Neural cell (in vitro differentiated cells): ENCODE results near the gene ACO2. TPM values are rescaled to one million over a fixed set of nuclear protein-coding genes. Genes with fewer than 3 reads are reported as not detected.

Experiments used
- H2AFZ ChIP-seq: fragments of 200-600, 300-800 bp; sonication (generic), shearing (Covaris generic); 2 replicates; pipeline ENCODE4 v1.6.0; 2014; ENCODE audit warnings: low read depth, mild to moderate bottlenecking, antibody characterized with exemption, low read length, moderate library complexity
- H3F3A ChIP-seq: fragments of 200-600 bp; shearing (Covaris generic); 2 replicates; pipeline ENCODE4 v1.6.1; 2016; ENCODE audit warnings: mild to moderate bottlenecking, moderate library complexity, mixed read lengths, antibody characterized with exemption, low read length; ENCODE audit not compliant: insufficient read depth, poor library complexity, severe bottlenecking
- H3K27ac ChIP-seq: fragments of 200-600, 300-800 bp; sonication (generic), shearing (Covaris generic); 2 replicates; pipeline ENCODE4 v1.5.1; 2014; ENCODE audit warnings: mild to moderate bottlenecking, low read length, moderate library complexity
- H3K27me3 ChIP-seq: fragments of 300-800, 200-600 bp; sonication (generic), shearing (Covaris generic); 2 replicates; pipeline ENCODE4 v1.6.0; 2014; ENCODE audit warnings: mild to moderate bottlenecking, low read depth, low read length, moderate library complexity; ENCODE audit not compliant: insufficient read depth
- H3K36me3 ChIP-seq: fragments of 300-800, 200-600 bp; sonication (generic), shearing (Covaris generic); 2 replicates; pipeline ENCODE4 v1.5.1; 2014; ENCODE audit warnings: mild to moderate bottlenecking, antibody characterized with exemption, low read length, moderate library complexity; ENCODE audit not compliant: insufficient read depth
- H3K4me2 ChIP-seq: fragments of 300-800, 200-600 bp; sonication (generic), shearing (Covaris generic); 2 replicates; pipeline ENCODE4 v1.6.0; 2014; ENCODE audit warnings: mild to moderate bottlenecking, low read length
- H3K4me3 ChIP-seq: fragments of 300-800, 200-600 bp; sonication (generic), shearing (Covaris generic); 2 replicates; pipeline ENCODE4 v1.5.1; 2014; ENCODE audit warnings: mild to moderate bottlenecking, low read length, moderate library complexity
- H3K79me2 ChIP-seq: fragments of 200-600 bp; shearing (Covaris generic); replicated peaks from 2 replicates; pipeline ENCODE4 v1.6.0; 2014; ENCODE audit warnings: mild to moderate bottlenecking, low read length, moderate library complexity; ENCODE audit not compliant: insufficient read depth
- H3K9ac ChIP-seq: fragments of 300-800, 200-600 bp; sonication (generic), shearing (Covaris generic); 2 replicates; pipeline ENCODE4 v1.6.1; 2016; ENCODE audit warnings: mild to moderate bottlenecking, low read length, mixed read lengths
- H3K9me2 ChIP-seq: fragments of 200-600 bp; shearing (Covaris generic); 2 replicates; pipeline ENCODE4 v1.6.1; 2016; ENCODE audit warnings: mild to moderate bottlenecking, low read length, mixed read lengths; ENCODE audit not compliant: insufficient read depth
- H3K9me3 ChIP-seq: fragments of 200-600, 300-800 bp; sonication (generic), shearing (Covaris generic); 2 replicates; pipeline ENCODE4 v1.6.1; 2016; ENCODE audit warnings: mild to moderate bottlenecking, mixed run types, low read length, moderate library complexity, mixed read lengths
- H4K20me1 ChIP-seq: fragments of 200-600 bp; shearing (Covaris generic); 2 replicates; pipeline ENCODE4 v1.6.1; 2016; ENCODE audit warnings: mild to moderate bottlenecking, mixed run types; ENCODE audit not compliant: insufficient read depth
- EP300 ChIP-seq: fragments of 450-650 bp; conservative IDR thresholded peaks from 2 replicates; pipeline ENCODE4 v1.6.1; 2014; ENCODE audit warnings: antibody characterized with exemption, mild to moderate bottlenecking, moderate library complexity; ENCODE audit not compliant: poor library complexity, severe bottlenecking
- EZH2 ChIP-seq: fragments of 200-600, 300-800 bp; shearing (Covaris generic), sonication (generic); IDR thresholded peaks from 2 replicates; pipeline ENCODE4 v1.6.1; 2014; ENCODE audit warnings: antibody characterized with exemption, low read length, borderline replicate concordance, mild to moderate bottlenecking; ENCODE audit not compliant: insufficient read depth, poor library complexity, severe bottlenecking
- MXI1 ChIP-seq: fragments of 450-650 bp; conservative IDR thresholded peaks from 2 replicates; pipeline ENCODE4 v1.6.1; 2014; ENCODE audit warnings: antibody characterized with exemption, mild to moderate bottlenecking; ENCODE audit not compliant: poor library complexity, severe bottlenecking
- POLR2AphosphoS5 ChIP-seq: IDR thresholded peaks from 2 replicates; pipeline ENCODE4 v1.6.1; 2012
- RAD21 ChIP-seq: fragments of 450-650 bp; conservative IDR thresholded peaks from 2 replicates; pipeline ENCODE4 v1.6.1; 2014; ENCODE audit warnings: antibody characterized with exemption, mild to moderate bottlenecking, moderate library complexity
- SMC3 ChIP-seq: fragments of 450-650 bp; conservative IDR thresholded peaks from 2 replicates; pipeline ENCODE4 v1.6.1; 2014; ENCODE audit warnings: antibody characterized with exemption, mild to moderate bottlenecking, moderate library complexity; ENCODE audit not compliant: poor library complexity
- TAF1 ChIP-seq: IDR thresholded peaks from 2 replicates; pipeline ENCODE4 v1.6.1; 2012; ENCODE audit warnings: low read depth
- polyA plus RNA-seq: library from polyadenylated mRNA; depleted of rRNA; stranded (reverse); fragments of >200 nt; gene quantifications from 2 replicates; pipeline ENCODE4 v1.2.3, GENCODE V29; 2014
- TF ChIP-seq, protein P1 (sequence below): IDR thresholded peaks from 2 replicates; pipeline ENCODE4 v1.6.1; 2012; ENCODE audit warnings: borderline replicate concordance
- TF ChIP-seq, protein P2 (sequence below): fragments of 450-650 bp; IDR thresholded peaks from 2 replicates; pipeline ENCODE4 v1.5.1; 2014; ENCODE audit warnings: antibody characterized with exemption, mild to moderate bottlenecking, moderate library complexity; ENCODE audit not compliant: poor library complexity, severe bottlenecking

ACO2 gene
- polyA plus RNA-seq, 1 donor from 2014 or later, result 72.3 TPM

DNA sequence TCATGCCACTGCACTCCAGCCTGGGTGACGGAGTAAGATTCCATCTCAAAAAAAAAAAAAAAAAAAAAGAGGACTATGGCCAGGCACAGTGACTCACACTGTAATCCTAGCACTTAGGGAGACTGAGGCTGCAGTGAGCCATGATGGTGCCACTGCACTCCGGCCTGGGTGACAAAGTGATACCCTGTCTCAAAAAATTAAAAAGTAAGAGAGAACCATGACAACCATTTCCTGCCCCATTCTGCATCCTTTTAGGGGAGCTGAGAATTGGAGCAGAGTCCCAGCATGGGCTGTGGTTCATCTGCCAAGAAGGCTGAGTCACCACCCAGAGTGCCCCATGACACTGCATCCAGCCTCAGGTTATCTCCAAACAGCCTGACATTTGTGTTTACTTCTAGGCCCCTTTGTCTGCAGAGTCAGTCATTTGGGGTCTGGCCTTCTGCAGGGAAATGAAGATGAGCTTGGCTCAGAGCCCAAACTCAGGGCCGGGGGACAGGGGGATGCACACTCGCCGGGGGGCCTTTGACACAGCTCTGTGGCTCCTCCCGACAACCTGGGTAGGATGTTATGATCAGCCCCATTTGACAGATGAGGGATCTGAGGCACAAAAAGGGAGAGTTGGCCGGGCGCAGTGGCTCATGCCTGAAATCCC lies 96.6 kb downstream of the ACO2 start:
- TF ChIP-seq, protein P1, sequence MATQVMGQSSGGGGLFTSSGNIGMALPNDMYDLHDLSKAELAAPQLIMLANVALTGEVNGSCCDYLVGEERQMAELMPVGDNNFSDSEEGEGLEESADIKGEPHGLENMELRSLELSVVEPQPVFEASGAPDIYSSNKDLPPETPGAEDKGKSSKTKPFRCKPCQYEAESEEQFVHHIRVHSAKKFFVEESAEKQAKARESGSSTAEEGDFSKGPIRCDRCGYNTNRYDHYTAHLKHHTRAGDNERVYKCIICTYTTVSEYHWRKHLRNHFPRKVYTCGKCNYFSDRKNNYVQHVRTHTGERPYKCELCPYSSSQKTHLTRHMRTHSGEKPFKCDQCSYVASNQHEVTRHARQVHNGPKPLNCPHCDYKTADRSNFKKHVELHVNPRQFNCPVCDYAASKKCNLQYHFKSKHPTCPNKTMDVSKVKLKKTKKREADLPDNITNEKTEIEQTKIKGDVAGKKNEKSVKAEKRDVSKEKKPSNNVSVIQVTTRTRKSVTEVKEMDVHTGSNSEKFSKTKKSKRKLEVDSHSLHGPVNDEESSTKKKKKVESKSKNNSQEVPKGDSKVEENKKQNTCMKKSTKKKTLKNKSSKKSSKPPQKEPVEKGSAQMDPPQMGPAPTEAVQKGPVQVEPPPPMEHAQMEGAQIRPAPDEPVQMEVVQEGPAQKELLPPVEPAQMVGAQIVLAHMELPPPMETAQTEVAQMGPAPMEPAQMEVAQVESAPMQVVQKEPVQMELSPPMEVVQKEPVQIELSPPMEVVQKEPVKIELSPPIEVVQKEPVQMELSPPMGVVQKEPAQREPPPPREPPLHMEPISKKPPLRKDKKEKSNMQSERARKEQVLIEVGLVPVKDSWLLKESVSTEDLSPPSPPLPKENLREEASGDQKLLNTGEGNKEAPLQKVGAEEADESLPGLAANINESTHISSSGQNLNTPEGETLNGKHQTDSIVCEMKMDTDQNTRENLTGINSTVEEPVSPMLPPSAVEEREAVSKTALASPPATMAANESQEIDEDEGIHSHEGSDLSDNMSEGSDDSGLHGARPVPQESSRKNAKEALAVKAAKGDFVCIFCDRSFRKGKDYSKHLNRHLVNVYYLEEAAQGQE, result no peak
- TF ChIP-seq, protein P2, sequence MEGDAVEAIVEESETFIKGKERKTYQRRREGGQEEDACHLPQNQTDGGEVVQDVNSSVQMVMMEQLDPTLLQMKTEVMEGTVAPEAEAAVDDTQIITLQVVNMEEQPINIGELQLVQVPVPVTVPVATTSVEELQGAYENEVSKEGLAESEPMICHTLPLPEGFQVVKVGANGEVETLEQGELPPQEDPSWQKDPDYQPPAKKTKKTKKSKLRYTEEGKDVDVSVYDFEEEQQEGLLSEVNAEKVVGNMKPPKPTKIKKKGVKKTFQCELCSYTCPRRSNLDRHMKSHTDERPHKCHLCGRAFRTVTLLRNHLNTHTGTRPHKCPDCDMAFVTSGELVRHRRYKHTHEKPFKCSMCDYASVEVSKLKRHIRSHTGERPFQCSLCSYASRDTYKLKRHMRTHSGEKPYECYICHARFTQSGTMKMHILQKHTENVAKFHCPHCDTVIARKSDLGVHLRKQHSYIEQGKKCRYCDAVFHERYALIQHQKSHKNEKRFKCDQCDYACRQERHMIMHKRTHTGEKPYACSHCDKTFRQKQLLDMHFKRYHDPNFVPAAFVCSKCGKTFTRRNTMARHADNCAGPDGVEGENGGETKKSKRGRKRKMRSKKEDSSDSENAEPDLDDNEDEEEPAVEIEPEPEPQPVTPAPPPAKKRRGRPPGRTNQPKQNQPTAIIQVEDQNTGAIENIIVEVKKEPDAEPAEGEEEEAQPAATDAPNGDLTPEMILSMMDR, result no peak
- TF ChIP-seq RAD21 (no peak), TAF1 (no peak)
- Histone ChIP-seq H3K9me2 (no peaks in the 10 kb centered on the region), H3K27ac (no peak overlapping the region), H3K27me3 (no peaks in the 10 kb centered on the region), H2AFZ (no peak overlapping the region), H3K9ac (no peak overlapping the region), H3K9me3 (no peaks in the 10 kb centered on the region), H3F3A (no peaks in the 10 kb centered on the region), H3K36me3 (no peaks in the 10 kb centered on the region), H4K20me1 (no peaks in the 10 kb centered on the region), H3K4me3 (no peak overlapping the region), H3K79me2 (no peaks in the 10 kb centered on the region), H3K4me2 (no peak overlapping the region)

DNA sequence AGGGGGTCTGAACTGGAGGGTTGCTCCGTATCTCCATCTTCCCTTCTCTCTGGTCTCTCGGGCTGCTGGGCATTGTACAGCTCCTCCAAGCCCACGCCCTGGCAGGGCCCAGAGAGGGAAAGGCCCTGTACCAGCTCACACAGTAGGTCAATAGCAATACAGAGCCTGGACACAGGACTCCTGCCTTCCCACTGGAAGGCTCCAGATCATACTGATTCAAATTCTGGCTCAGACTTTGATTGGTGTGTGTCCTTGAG lies 98.5 kb downstream of the ACO2 start:
- Histone ChIP-seq H3K9ac (no peak overlapping the region), H3K9me3 (no peaks in the 10 kb centered on the region), H4K20me1 (no peaks in the 10 kb centered on the region), H3K36me3 (no peaks in the 10 kb centered on the region), H3K9me2 (no peaks in the 10 kb centered on the region), H2AFZ (no peak overlapping the region), H3K79me2 (no peaks in the 10 kb centered on the region), H3F3A (no peaks in the 10 kb centered on the region), H3K27ac (no peak overlapping the region), H3K4me3 (no peak overlapping the region), H3K27me3 (no peaks in the 10 kb centered on the region), H3K4me2 (no peak overlapping the region)
- TF ChIP-seq SMC3, result no peak
- no peak for TF ChIP-seq EP300
- no peak for TF ChIP-seq EZH2
- TF ChIP-seq, protein P2, result no peak
- TF ChIP-seq, protein P1, result no peak
- no peak for TF ChIP-seq RAD21
- no peak for TF ChIP-seq TAF1
- no peak for TF ChIP-seq MXI1
- no peak for TF ChIP-seq POLR2AphosphoS5
